ENCODE measurements around the gene NRARP. TPM values are rescaled to one million over a fixed set of nuclear protein-coding genes. Genes with fewer than 3 reads are reported as not detected.

NRARP gene
- total RNA-seq, 4 donors from 2014 or later: 3.1 to 13.5 (median 3.9) TPM

DNA sequence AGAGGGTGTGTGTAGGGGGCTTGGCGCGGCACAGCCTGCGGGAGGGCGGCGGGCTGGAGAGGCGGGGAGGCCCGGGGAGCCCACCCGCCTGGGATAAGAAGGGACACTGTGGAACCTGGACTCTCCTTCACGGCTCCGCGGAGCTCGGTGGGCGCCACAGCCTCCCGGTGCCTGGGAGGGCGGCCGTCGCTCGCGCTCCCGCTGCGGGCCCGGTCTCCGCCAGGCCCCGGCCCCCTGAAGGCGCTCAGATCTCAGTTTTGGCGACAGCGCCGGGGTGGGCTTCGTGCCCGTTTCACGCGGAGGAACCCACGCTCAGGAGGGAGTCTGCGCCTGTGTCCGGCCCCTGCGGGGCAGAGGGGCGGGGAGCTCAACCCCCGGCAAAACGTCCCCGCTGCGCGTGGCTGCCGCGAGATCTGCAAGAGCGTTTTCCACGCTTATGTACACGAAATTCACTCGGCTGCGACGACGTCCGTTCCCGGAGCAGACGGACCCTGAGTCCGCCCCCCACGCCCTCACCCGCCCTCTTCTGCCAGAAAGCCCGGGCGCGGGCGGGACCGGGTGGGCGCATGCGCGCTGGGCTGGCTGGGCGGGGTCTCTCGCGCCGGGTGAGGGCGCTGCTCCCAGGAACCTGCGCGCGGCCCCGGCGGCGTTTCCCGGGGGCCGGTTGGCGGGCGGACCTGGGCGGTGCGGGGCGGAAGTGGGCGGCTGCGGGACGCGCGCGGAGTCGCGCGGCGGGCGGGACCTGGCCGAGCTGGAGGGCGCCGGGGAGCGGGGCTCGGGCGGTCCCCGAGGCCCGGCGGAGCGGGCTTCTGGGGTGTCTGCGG, 47.2 kb downstream of the NRARP start, which contains the start of gene NELFB:
Gene NELFB, plus strand, starts transcription at position 704 of the 824 bp plus-strand sequence.
- peak within 1 kb of the TSS; percentile 67 to 87 (median 86) for H3K27ac ChIP-seq

DNA sequence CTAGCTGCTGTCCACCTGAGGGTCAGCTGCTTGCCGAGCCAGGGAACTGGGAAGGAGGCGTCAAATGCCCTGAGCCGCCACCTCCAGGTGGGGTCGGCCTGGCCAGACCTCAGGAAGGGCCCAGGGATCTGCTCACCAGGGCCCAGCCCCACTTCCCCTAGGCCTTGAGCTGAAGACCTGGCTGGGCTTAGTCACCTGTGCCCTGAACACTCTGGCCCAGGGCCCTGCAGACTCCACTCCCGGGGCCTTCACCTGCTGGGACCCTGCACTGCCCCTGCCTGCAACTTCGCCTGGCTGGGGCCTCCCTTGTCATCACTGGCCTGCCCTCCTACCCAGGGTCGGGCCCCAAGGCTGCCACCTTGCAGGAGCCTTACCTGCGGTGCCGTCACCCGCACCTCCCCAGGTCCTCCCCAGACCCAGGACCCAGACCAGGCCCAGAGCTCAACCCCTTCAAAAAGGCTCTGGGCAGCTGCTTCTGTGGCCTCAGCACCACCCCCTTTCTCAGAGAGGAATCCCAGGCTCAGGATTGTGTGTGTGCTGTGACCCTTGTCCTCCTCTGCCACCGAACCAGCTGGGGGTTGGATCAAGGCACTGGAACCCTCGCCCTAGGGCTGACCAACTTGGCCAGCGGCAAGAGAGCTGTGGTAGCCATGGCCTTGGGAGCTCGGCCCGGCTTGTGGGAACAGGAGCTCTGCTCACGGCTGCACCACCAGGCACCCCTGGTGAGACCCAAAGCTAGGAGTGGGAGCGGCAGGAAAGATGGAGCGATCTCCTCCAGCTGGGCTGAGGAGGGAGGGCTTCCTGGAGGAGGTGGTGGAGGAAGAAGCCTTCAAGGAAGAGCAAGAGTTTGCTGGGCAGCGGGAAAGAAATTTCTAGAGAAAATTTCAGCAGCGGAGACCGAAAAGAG, 48.1 kb downstream of the NRARP start:
- Histone ChIP-seq H3K27ac (peak overlapping the region in 3 of 4 donors; percentile 84 to 87 (median 87)), H3K9me3 (no peaks in the 10 kb centered on the region), H3K4me3 (peak overlapping the region; percentile 72 to 100 (median 89)), H3K27me3 (no peaks in the 10 kb centered on the region), H3K4me1 (peaks cover 0 to 38% (median 22%) of the 10 kb centered on the region in 4 donors), H3K36me3 (peaks cover 0 to 26% (median 5%) of the 10 kb centered on the region in 3 donors)
- DNase-seq (ENCODE audit: low spot score in 2 of 2): no peak
- TF ChIP-seq, protein P1, sequence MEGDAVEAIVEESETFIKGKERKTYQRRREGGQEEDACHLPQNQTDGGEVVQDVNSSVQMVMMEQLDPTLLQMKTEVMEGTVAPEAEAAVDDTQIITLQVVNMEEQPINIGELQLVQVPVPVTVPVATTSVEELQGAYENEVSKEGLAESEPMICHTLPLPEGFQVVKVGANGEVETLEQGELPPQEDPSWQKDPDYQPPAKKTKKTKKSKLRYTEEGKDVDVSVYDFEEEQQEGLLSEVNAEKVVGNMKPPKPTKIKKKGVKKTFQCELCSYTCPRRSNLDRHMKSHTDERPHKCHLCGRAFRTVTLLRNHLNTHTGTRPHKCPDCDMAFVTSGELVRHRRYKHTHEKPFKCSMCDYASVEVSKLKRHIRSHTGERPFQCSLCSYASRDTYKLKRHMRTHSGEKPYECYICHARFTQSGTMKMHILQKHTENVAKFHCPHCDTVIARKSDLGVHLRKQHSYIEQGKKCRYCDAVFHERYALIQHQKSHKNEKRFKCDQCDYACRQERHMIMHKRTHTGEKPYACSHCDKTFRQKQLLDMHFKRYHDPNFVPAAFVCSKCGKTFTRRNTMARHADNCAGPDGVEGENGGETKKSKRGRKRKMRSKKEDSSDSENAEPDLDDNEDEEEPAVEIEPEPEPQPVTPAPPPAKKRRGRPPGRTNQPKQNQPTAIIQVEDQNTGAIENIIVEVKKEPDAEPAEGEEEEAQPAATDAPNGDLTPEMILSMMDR (IDR thresholded peaks at IDR 0.05): no peak
- no peak for TF ChIP-seq POLR2A (IDR thresholded peaks at IDR 0.05)
- TF ChIP-seq EP300 (IDR thresholded peaks at IDR 0.05): no peak
- WGBS, 2 donors: 50 to 58% methylated on average over 16 to 18 of the region's 21 CpGs

More for the DNA sequence above, 47.2 kb downstream of the NRARP start, which contains the start of gene NELFB:
- WGBS, 2 donors: 1 to 3% methylated on average over 39 to 48 of the region's 105 CpGs
- no peaks in the 10 kb centered on the region for H3K27me3 ChIP-seq
- TF ChIP-seq, protein P1 (IDR thresholded peaks at IDR 0.05): peak in 3 of 5 experiments; percentile 9 to 59 (median 15)
- TF ChIP-seq EP300 (IDR thresholded peaks at IDR 0.05) (peak; percentile 37 to 65), POLR2A (IDR thresholded peaks at IDR 0.05) (peak in 1 of 2 donors; percentile 58)
- no peaks in the 10 kb centered on the region for H3K9me3 ChIP-seq
- peak; percentile 77 to 84 for DNase-seq (ENCODE audit: low spot score in 2 of 2)
- peaks cover 0 to 38% (median 22%) of the 10 kb centered on the region in 4 donors for H3K4me1 ChIP-seq
- H3K4me3 ChIP-seq: peak within 1 kb of the TSS; percentile 72 to 100 (median 98)
- peaks cover 0 to 31% (median 5%) of the 10 kb centered on the region in 3 donors for H3K36me3 ChIP-seq

DNA sequence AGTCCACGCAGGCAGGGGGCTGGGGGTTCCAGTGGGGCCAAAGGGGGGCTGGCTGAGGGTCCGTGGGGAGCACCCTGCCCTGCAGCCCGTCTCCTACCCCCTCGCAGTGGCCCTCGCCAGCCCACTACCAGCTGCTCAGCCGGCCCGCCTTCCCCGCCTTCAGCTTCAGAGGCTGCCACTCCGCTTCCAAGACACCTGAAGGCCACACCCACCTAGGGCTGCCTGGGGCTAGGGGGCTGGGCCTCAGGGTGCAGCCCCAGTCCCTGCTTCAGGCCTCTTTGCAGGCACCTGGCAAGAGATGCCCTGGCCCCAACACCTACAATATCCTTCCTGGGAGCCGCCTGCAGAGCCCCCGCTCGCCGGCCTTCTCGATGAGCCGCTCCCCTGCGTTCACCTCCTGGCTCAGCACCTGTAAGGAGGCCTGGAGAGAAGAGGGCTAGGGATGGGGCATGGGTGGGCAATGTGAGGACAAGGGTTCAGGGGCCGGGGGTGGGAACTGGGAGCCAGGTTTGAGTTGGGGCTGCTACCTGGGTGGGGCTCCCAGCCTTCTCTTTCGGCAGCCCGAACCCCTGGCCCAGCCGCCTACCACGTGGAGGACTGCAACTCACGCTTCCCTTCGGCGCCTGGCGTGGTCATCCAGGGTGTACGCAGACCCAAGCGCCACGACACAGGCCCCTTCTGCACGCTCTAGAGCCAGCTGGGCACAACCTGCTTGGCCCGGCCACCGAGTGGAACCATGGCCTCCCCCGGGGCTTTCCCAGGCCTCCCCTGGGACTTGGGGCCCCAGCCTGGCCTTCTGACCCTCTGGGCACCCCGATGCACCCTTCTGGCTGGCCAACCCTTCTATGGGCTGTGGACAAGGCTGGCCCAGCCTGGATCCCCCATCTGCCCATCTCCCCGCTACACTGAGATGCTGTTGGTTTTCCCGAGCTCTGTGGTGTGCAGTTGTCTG, 49.2 kb downstream of the NRARP start:
- TF ChIP-seq, protein P1 (IDR thresholded peaks at IDR 0.05): no peak
- TF ChIP-seq EP300 (IDR thresholded peaks at IDR 0.05): no peak
- no peak for TF ChIP-seq POLR2A (IDR thresholded peaks at IDR 0.05)

DNA sequence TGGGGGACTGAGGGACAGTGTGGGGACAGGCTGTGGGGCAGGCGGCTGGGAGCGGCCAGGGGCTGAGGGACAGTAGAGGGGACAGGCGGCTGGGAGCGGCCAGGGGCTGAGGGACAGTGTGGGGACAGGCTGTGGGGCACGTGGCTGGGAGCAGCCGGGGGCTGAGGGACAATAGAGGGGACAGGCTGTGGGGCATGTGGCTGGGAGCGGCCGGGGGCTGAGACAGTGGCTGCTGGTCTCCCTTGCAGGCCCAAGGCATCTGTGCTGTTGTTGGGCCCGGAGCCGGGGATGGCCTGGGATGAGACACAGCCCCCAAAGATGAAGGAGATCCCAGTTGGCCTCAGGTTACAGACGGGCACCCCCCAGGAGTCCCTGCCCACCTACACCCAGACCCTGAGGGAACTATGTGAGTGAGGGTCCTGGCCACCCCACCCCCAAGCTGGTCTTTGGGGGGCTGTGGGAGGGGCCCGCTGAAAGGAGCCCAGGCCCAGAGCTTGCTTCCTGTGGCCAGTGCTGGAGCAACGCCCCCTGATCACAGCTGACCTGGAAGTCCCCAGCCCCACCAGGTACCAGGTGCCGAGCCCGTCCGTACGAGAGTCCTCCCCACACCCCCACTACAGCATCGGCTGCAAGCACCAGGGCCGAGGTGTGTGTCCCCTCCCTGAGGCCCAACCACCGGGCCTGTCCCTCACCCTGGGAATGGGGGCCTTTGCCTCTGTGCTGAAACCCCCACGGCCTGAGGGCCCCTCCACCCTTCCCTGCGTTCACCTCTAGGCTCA, 50.4 kb downstream of the NRARP start:
- H3K36me3 ChIP-seq: peaks cover 0 to 6% (median 0%) of the 10 kb centered on the region in 3 donors
- no peak overlapping the region for H3K4me3 ChIP-seq
- H3K4me1 ChIP-seq: peaks cover 0 to 31% (median 19%) of the 10 kb centered on the region in 4 donors
- TF ChIP-seq, protein P1 (IDR thresholded peaks at IDR 0.05): no peak
- TF ChIP-seq POLR2A (IDR thresholded peaks at IDR 0.05): no peak
- TF ChIP-seq EP300 (IDR thresholded peaks at IDR 0.05): no peak
- DNase-seq (ENCODE audit: low spot score in 2 of 2): no peak
- no peak overlapping the region for H3K27ac ChIP-seq
- 76 to 84% methylated on average over 20 to 21 of the region's 22 CpGs for WGBS, 2 donors
- no peaks in the 10 kb centered on the region for H3K27me3 ChIP-seq
- no peaks in the 10 kb centered on the region for H3K9me3 ChIP-seq

More for the DNA sequence above, 49.2 kb downstream of the NRARP start:
- H3K27me3 ChIP-seq: no peaks in the 10 kb centered on the region
- no peak overlapping the region for H3K4me3 ChIP-seq
- WGBS, 2 donors: 81 to 92% methylated on average over 22 to 28 of the region's 35 CpGs
- peaks cover 0 to 15% (median 5%) of the 10 kb centered on the region in 3 donors for H3K36me3 ChIP-seq
- peaks cover 0 to 38% (median 22%) of the 10 kb centered on the region in 4 donors for H3K4me1 ChIP-seq
- no peak for DNase-seq (ENCODE audit: low spot score in 2 of 2)
- H3K27ac ChIP-seq: no peak overlapping the region
- H3K9me3 ChIP-seq: no peaks in the 10 kb centered on the region

Data from tibial nerve (tissue), 4 donors.